GM12801 (cell line): Measurements from ENCODE around the gene LSP1.

Experiments
- CTCF ChIP-seq: IDR thresholded peaks from one replicate; pipeline ENCODE4 v1.5.1; 2011; ENCODE audit warnings: control low read depth; ENCODE audit not compliant: insufficient read length; ENCODE audit errors: extremely low read depth

The LSP1 gene

GRCh38 chr11:1845561-1846452 is 7.1 kb upstream of the LSP1 start:
- no peak for TF ChIP-seq CTCF

- TF ChIP-seq CTCF = no peak
Observed at GRCh38 chr11:1846453-1846932, 6.4 kb upstream of the LSP1 start.

GRCh38 chr11:1847006-1847735 is 5.7 kb upstream of the LSP1 start:
- TF ChIP-seq CTCF = no peak

GRCh38 chr11:1847926-1848639 is 4.8 kb upstream of the LSP1 start:
- TF ChIP-seq CTCF = no peak

- TF ChIP-seq CTCF = no peak
Observed at GRCh38 chr11:1848640-1849430, 4.0 kb upstream of the LSP1 start.

GRCh38 chr11:1851468-1852180 is 1.3 kb upstream of the LSP1 start:
- no peak for TF ChIP-seq CTCF
